HUES64 (cell line): ENCODE measurements around the gene PAPPA.

Source experiments
- H3K27ac ChIP-seq: 2 replicates; pipeline ENCODE4 v1.7.0; 2013; ENCODE audit warnings: low read depth, low read length, inconsistent platforms
- H3K27me3 ChIP-seq: 2 replicates; pipeline ENCODE4 v1.6.1; 2013; ENCODE audit warnings: mild to moderate bottlenecking, low read length; ENCODE audit not compliant: insufficient read depth
- H3K36me3 ChIP-seq: 2 replicates; pipeline ENCODE4 v1.6.1; 2013; ENCODE audit warnings: mild to moderate bottlenecking, low read length; ENCODE audit not compliant: insufficient read depth
- H3K4me1 ChIP-seq: 2 replicates; pipeline ENCODE4 v1.6.1; 2013; ENCODE audit warnings: mild to moderate bottlenecking, low read length, moderate library complexity; ENCODE audit not compliant: insufficient read depth
- H3K4me3 ChIP-seq: 2 replicates; pipeline ENCODE4 v1.5.1; 2013; ENCODE audit warnings: mild to moderate bottlenecking, low read length, moderate library complexity
- H3K9ac ChIP-seq: 2 replicates; pipeline ENCODE4 v1.6.1; 2013; ENCODE audit warnings: mild to moderate bottlenecking, low read depth, low read length
- H3K9me3 ChIP-seq: 2 replicates; pipeline ENCODE4 v1.6.1; 2013; ENCODE audit warnings: low read depth, low read length; ENCODE audit not compliant: insufficient read depth
- WGBS: fragments of 150-250, 120-280 bp; methylation state at CpG from one replicate; pipeline ENCODE4 v1.1.7; 2013; ENCODE audit warnings: missing lambda C conversion rate; 5-methylcytosine and 5-hydroxymethylcytosine counted together

PAPPA gene

GRCh38 chr9:116350213-116350612 is 196.6 kb downstream of the PAPPA start:
- WGBS = 72% methylated on average over 2 of the region's 2 CpGs
- H3K36me3 ChIP-seq = peaks cover 13% of the 10 kb centered on the region; the same call in 1 of the 2 replicates

GRCh38 chr9:116352958-116353357 is 199.4 kb downstream of the PAPPA start:
- H3K27me3 ChIP-seq = no peaks in the 10 kb centered on the region
- H3K27ac ChIP-seq = no peak overlapping the region
- 91% methylated on average over 3 of the region's 3 CpGs for WGBS
- H3K4me3 ChIP-seq = no peak overlapping the region
- H3K9ac ChIP-seq = no peak overlapping the region
- H3K36me3 ChIP-seq = peaks cover 13% of the 10 kb centered on the region; the same call in 1 of the 2 replicates
- no peaks in the 10 kb centered on the region for H3K9me3 ChIP-seq
- peaks cover 9% of the 10 kb centered on the region; the same call in 1 of the 2 replicates for H3K4me1 ChIP-seq

More at GRCh38 chr9:116350213-116350612, 196.6 kb downstream of the PAPPA start:
- Histone ChIP-seq H3K9me3 (no peaks in the 10 kb centered on the region), H3K27ac (no peak overlapping the region), H3K9ac (no peak overlapping the region), H3K4me3 (no peak overlapping the region), H3K4me1 (0 out of 2 replicates have a peak, but pooled peaks cover 3% of the 10 kb centered on the region), H3K27me3 (no peaks in the 10 kb centered on the region)

- H3K27me3 ChIP-seq = no peaks in the 10 kb centered on the region
- peaks cover 9% of the 10 kb centered on the region; the same call in 1 of the 2 replicates for H3K4me1 ChIP-seq
- H3K36me3 ChIP-seq = peaks cover 13% of the 10 kb centered on the region; the same call in 1 of the 2 replicates
- no peak overlapping the region for H3K9ac ChIP-seq
- WGBS = 63% methylated on average over 11 of the region's 11 CpGs
- no peak overlapping the region for H3K27ac ChIP-seq
- no peaks in the 10 kb centered on the region for H3K9me3 ChIP-seq
- H3K4me3 ChIP-seq = no peak overlapping the region
Observed at GRCh38 chr9:116355153-116355921, 201.7 kb downstream of the PAPPA start.

- Histone ChIP-seq H3K9ac (no peak overlapping the region), H3K36me3 (peaks cover 16% of the 10 kb centered on the region; the same call in 1 of the 2 replicates), H3K4me3 (no peak overlapping the region), H3K27me3 (no peaks in the 10 kb centered on the region), H3K9me3 (no peaks in the 10 kb centered on the region), H3K4me1 (peaks cover 9% of the 10 kb centered on the region; the same call in 1 of the 2 replicates), H3K27ac (no peak overlapping the region)
- 86% methylated on average over 3 of the region's 3 CpGs for WGBS
Observed at GRCh38 chr9:116358251-116358650, 204.7 kb downstream of the PAPPA start.

- WGBS = 70% methylated on average over 4 of the region's 4 CpGs
- no peak overlapping the region for H3K27ac ChIP-seq
- no peaks in the 10 kb centered on the region for H3K27me3 ChIP-seq
Observed at GRCh38 chr9:116360016-116360415, 206.4 kb downstream of the PAPPA start.

GRCh38 chr9:116360989-116361388 is 207.4 kb downstream of the PAPPA start:
- Histone ChIP-seq H3K9me3 (no peaks in the 10 kb centered on the region), H3K9ac (no peak overlapping the region), H3K27ac (no peak overlapping the region), H3K27me3 (no peaks in the 10 kb centered on the region), H3K36me3 (peaks cover 9% of the 10 kb centered on the region; the same call in 1 of the 2 replicates), H3K4me3 (no peak overlapping the region), H3K4me1 (no peaks in the 10 kb centered on the region; the same call in none of the 2 replicates)
- WGBS = 97% methylated on average over 2 of the region's 2 CpGs

More at GRCh38 chr9:116360016-116360415, 206.4 kb downstream of the PAPPA start:
- no peak overlapping the region for H3K9ac ChIP-seq
- no peak overlapping the region for H3K4me3 ChIP-seq
- peaks cover 5% of the 10 kb centered on the region for H3K4me1 ChIP-seq
- H3K9me3 ChIP-seq = no peaks in the 10 kb centered on the region
- H3K36me3 ChIP-seq = peaks cover 9% of the 10 kb centered on the region; the same call in 1 of the 2 replicates

- Histone ChIP-seq H3K27ac (no peak overlapping the region), H3K9ac (no peak overlapping the region), H3K9me3 (no peaks in the 10 kb centered on the region), H3K36me3 (peaks cover 9% of the 10 kb centered on the region; the same call in 1 of the 2 replicates), H3K4me3 (no peak overlapping the region), H3K27me3 (no peaks in the 10 kb centered on the region), H3K4me1 (no peaks in the 10 kb centered on the region; the same call in 1 of the 2 replicates)
- WGBS = 95% methylated on average over 4 of the region's 4 CpGs
Observed at GRCh38 chr9:116361547-116361946, 208.0 kb downstream of the PAPPA start.

GRCh38 chr9:116362493-116362892 is 208.9 kb downstream of the PAPPA start:
- Histone ChIP-seq H3K36me3 (peaks cover 11% of the 10 kb centered on the region; the same call in 1 of the 2 replicates), H3K9me3 (no peaks in the 10 kb centered on the region), H3K9ac (no peak overlapping the region), H3K4me1 (no peaks in the 10 kb centered on the region; the same call in 1 of the 2 replicates), H3K27me3 (no peaks in the 10 kb centered on the region), H3K4me3 (no peak overlapping the region), H3K27ac (no peak overlapping the region)
- WGBS = 91% methylated on average over 6 of the region's 6 CpGs

- Histone ChIP-seq H3K36me3 (peaks cover 13% of the 10 kb centered on the region; the same call in 1 of the 2 replicates), H3K4me3 (no peak overlapping the region), H3K4me1 (no peaks in the 10 kb centered on the region; the same call in 1 of the 2 replicates), H3K9ac (no peak overlapping the region), H3K27me3 (no peaks in the 10 kb centered on the region), H3K9me3 (no peaks in the 10 kb centered on the region), H3K27ac (no peak overlapping the region)
- WGBS = 80% methylated on average over 9 of the region's 9 CpGs
Observed at GRCh38 chr9:116365056-116365471, 211.5 kb downstream of the PAPPA start.

- no peaks in the 10 kb centered on the region for H3K27me3 ChIP-seq
- no peaks in the 10 kb centered on the region for H3K9me3 ChIP-seq
- no peaks in the 10 kb centered on the region; the same call in 1 of the 2 replicates for H3K4me1 ChIP-seq
- peaks cover 13% of the 10 kb centered on the region; the same call in 1 of the 2 replicates for H3K36me3 ChIP-seq
- H3K9ac ChIP-seq = no peak overlapping the region
- no peak overlapping the region for H3K4me3 ChIP-seq
- no peak overlapping the region for H3K27ac ChIP-seq
- 87% methylated on average over 1 of the region's 1 CpG for WGBS
Observed at GRCh38 chr9:116366241-116366640, 212.7 kb downstream of the PAPPA start.

- Histone ChIP-seq H3K36me3 (peaks cover 4% of the 10 kb centered on the region; the same call in 1 of the 2 replicates), H3K9ac (no peak overlapping the region)
- WGBS = 95% methylated on average over 9 of the region's 9 CpGs
Observed at GRCh38 chr9:116368680-116369079, 215.1 kb downstream of the PAPPA start.

More at GRCh38 chr9:116368680-116369079, 215.1 kb downstream of the PAPPA start:
- no peak overlapping the region for H3K4me3 ChIP-seq
- H3K9me3 ChIP-seq = no peaks in the 10 kb centered on the region
- H3K4me1 ChIP-seq = no peaks in the 10 kb centered on the region; the same call in 1 of the 2 replicates
- no peaks in the 10 kb centered on the region for H3K27me3 ChIP-seq
- H3K27ac ChIP-seq = no peak overlapping the region
